Right lobe of liver (tissue), 6 donors: Measurements from ENCODE around the gene FIGN. TPM values are rescaled to one million over a fixed set of nuclear protein-coding genes. Genes with fewer than 3 reads are reported as not detected.

Source experiments
- ATAC-seq, 4 donors: fragments of 200-7000 bp; cut with Tn5 transposase; one replicate each; pipeline ENCODE4 v1.9.1; 2020; ENCODE audit warnings: mild to moderate bottlenecking in 4 of 4, moderate library complexity in 4 of 4
- DNase-seq, 3 donors: peaks; one replicate each; pipeline ENCODE4 v3.0.0-alpha.2; 2020
- H3K27ac ChIP-seq, 3 donors: fragments of 200-600 bp; one replicate each; pipeline ENCODE4 v1.8.0; 2022
- H3K27me3 ChIP-seq, 2 donors: fragments of 200-600 bp; one replicate each; pipeline ENCODE4 v1.8.0; 2022
- H3K36me3 ChIP-seq, 4 donors: fragments of 200-600 bp; sonication (generic) in 1 of 4; one replicate each; pipeline versions ENCODE4 v1.5.1 to v1.8.0; 2017 to 2022; ENCODE audit warnings: control low read depth in 1 of 4
- H3K4me1 ChIP-seq, 4 donors: fragments of 200-600 bp; sonication (generic) in 1 of 4; one replicate each; pipeline versions ENCODE4 v1.5.1 to v1.8.0; 2017 to 2022; ENCODE audit warnings: control low read depth in 1 of 4
- H3K4me3 ChIP-seq, 3 donors: fragments of 200-600 bp; one replicate each; pipeline ENCODE4 v1.8.0; 2022
- H3K9me3 ChIP-seq, 4 donors: fragments of 200-600 bp; sonication (generic) in 1 of 4; one replicate each; pipeline versions ENCODE4 v1.5.1 to v1.8.0; 2017 to 2022; ENCODE audit warnings: control low read depth in 1 of 4
- POLR2A ChIP-seq: fragments of 450-650 bp; IDR thresholded peaks from one replicate; pipeline ENCODE4 v1.6.1; 2017; ENCODE audit warnings: antibody characterized with exemption, mild to moderate bottlenecking
- WGBS: methylation state at CpG from one replicate; pipeline ENCODE4 v1.1.6; 2018; ENCODE audit warnings: low coverage, low lambda C conversion rate; ENCODE audit not compliant: insufficient coverage; ENCODE audit errors: missing lambda C conversion rate; 5-methylcytosine and 5-hydroxymethylcytosine counted together
- intact Hi-C, 2 donors: fragments of 100-400 bp; cut with DNase I; formaldehyde crosslinking; loops; one replicate each; pipeline versions ENCODE4 v1.11.2 to v1.14.1; 2022
- total RNA-seq, 6 experiments: library from RNA; depleted of rRNA in 2 of 6; stranded (reverse); fragments of >200 nt in 2 of 6; fragmentation: NEBNext Ultra II Directional in 3 of 6; extraction: Animal tissue kit (Norgen Biotek cat#: 25700) in 3 of 6; gene quantifications; one replicate each; pipeline versions ENCODE4 v1.1.0 to v1.2.4, GENCODE V29; 2016 to 2023
- TF ChIP-seq, protein P1 (sequence below), 4 donors: fragments of 200-600 bp in 3 of 4; fragments of 450-650 bp in 1 of 4; IDR thresholded peaks; one replicate each; pipeline versions ENCODE4 v1.5.1 to v1.8.0; 2016 to 2022; ENCODE audit warnings: antibody characterized with exemption in 4 of 4, mild to moderate bottlenecking in 2 of 4
- donor health status: DM: no; HTN: yes; CAD: no.
- donor health status: DM: no; HTN: no; CAD: no.
- donor health status: DM: no; HTN: no; CAD: no.
- donor health status: DM: no; HTN: yes; CAD: no.
- donor health status: DM: no; HTN: yes; CAD: no.

The FIGN gene
- total RNA-seq, 6 experiments from 2014 or later: 2.8 to 9.2 (median 5.1) TPM

DNA sequence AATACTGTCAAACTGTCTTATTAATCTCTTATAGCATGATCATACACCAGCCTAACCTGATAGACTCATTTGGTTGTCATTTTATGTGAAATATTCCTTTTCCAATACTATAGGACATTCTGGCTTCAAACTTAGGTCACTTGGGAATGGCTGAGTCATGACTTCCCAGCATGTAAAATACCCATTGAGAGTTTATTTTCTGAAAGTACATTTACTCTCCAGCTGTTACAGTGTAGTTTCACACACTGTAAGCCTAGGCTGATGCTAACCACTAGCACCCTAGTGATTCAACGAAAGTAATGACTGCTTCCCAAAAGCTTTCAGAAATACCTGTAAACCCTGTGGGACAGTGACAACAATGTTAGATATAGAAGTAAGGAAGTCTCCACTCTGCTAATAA is 93.8 kb downstream of the FIGN start:
- Histone ChIP-seq H3K9me3 (no peaks in the 10 kb centered on the region), H3K27ac (no peak overlapping the region), H3K4me3 (no peak overlapping the region), H3K27me3 (no peaks in the 10 kb centered on the region), H3K4me1 (no peaks in the 10 kb centered on the region), H3K36me3 (no peaks in the 10 kb centered on the region)
- intact Hi-C loops: no loop called here
- 100% methylated on average over 1 of the region's 1 CpG for WGBS
- ATAC-seq: no peak
- no peak for TF ChIP-seq POLR2A
- TF ChIP-seq, protein P1, sequence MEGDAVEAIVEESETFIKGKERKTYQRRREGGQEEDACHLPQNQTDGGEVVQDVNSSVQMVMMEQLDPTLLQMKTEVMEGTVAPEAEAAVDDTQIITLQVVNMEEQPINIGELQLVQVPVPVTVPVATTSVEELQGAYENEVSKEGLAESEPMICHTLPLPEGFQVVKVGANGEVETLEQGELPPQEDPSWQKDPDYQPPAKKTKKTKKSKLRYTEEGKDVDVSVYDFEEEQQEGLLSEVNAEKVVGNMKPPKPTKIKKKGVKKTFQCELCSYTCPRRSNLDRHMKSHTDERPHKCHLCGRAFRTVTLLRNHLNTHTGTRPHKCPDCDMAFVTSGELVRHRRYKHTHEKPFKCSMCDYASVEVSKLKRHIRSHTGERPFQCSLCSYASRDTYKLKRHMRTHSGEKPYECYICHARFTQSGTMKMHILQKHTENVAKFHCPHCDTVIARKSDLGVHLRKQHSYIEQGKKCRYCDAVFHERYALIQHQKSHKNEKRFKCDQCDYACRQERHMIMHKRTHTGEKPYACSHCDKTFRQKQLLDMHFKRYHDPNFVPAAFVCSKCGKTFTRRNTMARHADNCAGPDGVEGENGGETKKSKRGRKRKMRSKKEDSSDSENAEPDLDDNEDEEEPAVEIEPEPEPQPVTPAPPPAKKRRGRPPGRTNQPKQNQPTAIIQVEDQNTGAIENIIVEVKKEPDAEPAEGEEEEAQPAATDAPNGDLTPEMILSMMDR (IDR thresholded peaks at IDR 0.05): no peak
- DNase-seq: no peak

DNA sequence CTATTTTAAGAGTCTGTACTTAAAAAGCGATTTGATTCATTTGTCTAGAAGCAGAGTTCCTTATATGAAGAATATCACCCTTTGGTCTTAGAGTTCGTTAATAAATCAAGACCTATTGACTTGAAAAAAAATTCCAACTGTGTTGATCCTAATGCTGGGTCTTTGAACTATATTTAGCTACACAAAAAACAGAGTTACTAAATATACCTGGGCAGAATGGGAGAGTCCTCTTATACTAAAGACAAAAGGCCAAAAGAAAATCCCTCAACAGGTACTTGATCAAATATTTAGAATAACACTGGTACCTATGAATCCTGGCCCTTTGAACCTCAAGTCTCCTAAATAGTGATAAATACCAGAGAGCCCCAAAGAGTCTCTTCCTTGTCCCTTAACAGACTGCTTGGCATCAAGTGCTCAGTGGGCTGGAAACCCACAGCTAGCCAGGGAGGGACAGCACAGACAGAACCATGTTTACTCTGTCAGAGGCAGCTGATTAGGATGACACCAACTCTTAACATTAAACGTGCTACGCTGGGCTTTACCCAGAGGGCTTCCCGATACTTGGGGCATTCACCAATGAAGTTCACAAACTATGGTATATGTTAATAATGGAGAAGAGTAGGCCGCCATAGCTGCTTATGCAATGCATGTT is 95.1 kb downstream of the FIGN start:
- no peak for ATAC-seq
- Histone ChIP-seq H3K9me3 (no peaks in the 10 kb centered on the region), H3K36me3 (no peaks in the 10 kb centered on the region), H3K4me3 (no peak overlapping the region), H3K4me1 (no peaks in the 10 kb centered on the region), H3K27ac (no peak overlapping the region), H3K27me3 (no peaks in the 10 kb centered on the region)
- intact Hi-C loops: no loop called here
- 56% methylated on average over 5 of the region's 6 CpGs for WGBS
- no peak for TF ChIP-seq POLR2A
- TF ChIP-seq, protein P1 (IDR thresholded peaks at IDR 0.05): no peak
- DNase-seq: no peak

DNA sequence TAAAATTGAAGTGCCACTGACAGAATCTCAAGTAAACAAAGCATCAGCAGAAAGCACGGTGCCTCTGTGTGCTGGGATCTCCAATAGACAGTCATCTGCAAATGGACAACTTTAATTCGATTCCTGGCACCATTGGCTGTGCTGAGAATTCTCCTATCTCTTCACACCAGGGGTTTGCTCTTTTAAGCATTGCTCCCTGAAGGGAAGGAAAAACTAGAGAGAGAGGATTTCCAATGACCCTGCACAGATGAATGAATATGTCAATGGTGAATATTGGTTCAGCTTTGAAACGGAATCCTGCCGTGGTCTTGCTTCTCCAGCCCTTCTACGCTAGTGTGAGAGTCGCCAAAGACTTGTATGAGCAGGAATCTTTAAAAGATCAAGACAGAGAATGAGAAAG is 97.9 kb downstream of the FIGN start:
- Histone ChIP-seq H3K4me3 (no peak overlapping the region), H3K36me3 (no peaks in the 10 kb centered on the region), H3K27ac (no peak overlapping the region), H3K9me3 (no peaks in the 10 kb centered on the region), H3K4me1 (no peaks in the 10 kb centered on the region), H3K27me3 (no peaks in the 10 kb centered on the region)
- TF ChIP-seq, protein P1 (IDR thresholded peaks at IDR 0.05): no peak
- DNase-seq: no peak
- intact Hi-C loops: no loop called here
- ATAC-seq: no peak
- 78% methylated on average over 6 of the region's 6 CpGs for WGBS

DNA sequence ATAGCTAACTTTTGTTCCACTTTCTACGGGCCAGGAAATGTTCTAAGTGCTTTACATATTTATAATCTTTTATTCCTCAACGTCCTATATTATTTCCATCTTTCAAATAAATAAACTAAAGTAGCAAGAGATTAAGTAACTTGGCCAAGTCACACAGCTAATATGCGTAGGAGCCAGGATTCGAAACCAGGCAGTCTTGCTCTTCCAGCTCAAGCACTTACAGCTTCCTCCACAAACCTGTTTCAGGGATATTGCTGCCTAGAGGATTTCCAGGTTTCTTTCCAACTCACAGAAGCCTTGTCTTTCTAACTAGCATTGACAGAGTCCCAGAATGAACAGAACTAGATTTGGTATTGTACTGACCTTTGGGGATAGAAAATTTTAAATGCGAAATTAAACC is 102.5 kb downstream of the FIGN start:
- 79% methylated on average over 5 of the region's 5 CpGs for WGBS
- no peak for DNase-seq

More for the DNA sequence above, 102.5 kb downstream of the FIGN start:
- no peaks in the 10 kb centered on the region for H3K9me3 ChIP-seq
- intact Hi-C loops: no loop called here
- H3K4me3 ChIP-seq: no peak overlapping the region
- H3K4me1 ChIP-seq: no peaks in the 10 kb centered on the region
- TF ChIP-seq, protein P1 (IDR thresholded peaks at IDR 0.05): no peak
- no peak for TF ChIP-seq POLR2A
- no peak for ATAC-seq
- no peaks in the 10 kb centered on the region for H3K36me3 ChIP-seq
- H3K27me3 ChIP-seq: no peaks in the 10 kb centered on the region
- H3K27ac ChIP-seq: no peak overlapping the region
